IMR-90 (cell line): Measurements from ENCODE around the gene CAPS. TPM values are rescaled to one million over a fixed set of nuclear protein-coding genes. Genes with fewer than 3 reads are reported as not detected.

ENCODE experiments used
- ATAC-seq: fragments of 200-7000 bp; cut with Tn5 transposase; 2 replicates; pipeline ENCODE4 v1.9.1; 2020; ENCODE audit warnings: low read depth, mild to moderate bottlenecking, moderate library complexity
- BruUV-seq: library from RNA; stranded (reverse); fragments of 400-500 nt; replicated peaks from 2 replicates; lab custom pipeline; 2021; lab: Mats Ljungman, UMichigan
- CTCF ChIA-PET: fragments of 300-600 bp; formaldehyde crosslinking; extraction: SDS; loops from one replicate; lab custom pipeline; 2021; ENCODE audit warnings: antibody characterized with exemption; lab: Yijun Ruan, JAX
- POLR2A ChIA-PET: fragments of 300-600 bp; sonication (Branson Sonifier 250); formaldehyde crosslinking; loops from one replicate; lab custom pipeline; 2022; ENCODE audit warnings: antibody characterized with exemption; ENCODE audit not compliant: unreplicated experiment; lab: Charles Lee
- DNase-seq: peaks from one replicate; pipeline ENCODE4 v3.0.0; 2013
- H2AFZ ChIP-seq: replicated peaks from 2 replicates; pipeline ENCODE3; 2013; ENCODE audit warnings: low read length, mild to moderate bottlenecking; ENCODE audit not compliant: poor library complexity
- H2AK5ac ChIP-seq: 2 replicates; pipeline ENCODE4 v1.6.1; 2013; ENCODE audit warnings: low read depth, low read length, inconsistent platforms
- H2AK9ac ChIP-seq: replicated peaks from 2 replicates; pipeline ENCODE3; 2013; ENCODE audit warnings: mild to moderate bottlenecking, low read depth, low read length, moderate library complexity; ENCODE audit not compliant: poor library complexity
- H2BK120ac ChIP-seq: 2 replicates; pipeline ENCODE4 v1.6.1; 2013; ENCODE audit warnings: low read depth, low read length, inconsistent platforms
- H2BK15ac ChIP-seq: 3 replicates; pipeline ENCODE4 v1.6.1; 2013; ENCODE audit warnings: low read depth, low read length, inconsistent platforms
- H2BK20ac ChIP-seq: 2 replicates; pipeline ENCODE4 v1.6.1; 2013; ENCODE audit warnings: low read depth, mild to moderate bottlenecking, inconsistent platforms, low read length, moderate library complexity
- H2BK5ac ChIP-seq: 2 replicates; pipeline ENCODE4 v1.6.1; 2013; ENCODE audit warnings: mild to moderate bottlenecking, low read depth, low read length, inconsistent platforms; ENCODE audit not compliant: poor library complexity, severe bottlenecking
- H3K14ac ChIP-seq: replicated peaks from 2 replicates; pipeline ENCODE4 v1.6.1; 2013; ENCODE audit warnings: low read depth, low read length, inconsistent platforms
- H3K18ac ChIP-seq: 2 replicates; pipeline ENCODE4 v1.6.1; 2013; ENCODE audit warnings: low read depth, low read length, control low read depth
- H3K23ac ChIP-seq: 2 replicates; pipeline ENCODE4 v1.6.1; 2013; ENCODE audit warnings: low read depth, low read length, inconsistent platforms
- H3K27ac ChIP-seq: 2 replicates; pipeline ENCODE4 v1.5.1; 2013; ENCODE audit warnings: mild to moderate bottlenecking, control low read depth, low read length; ENCODE audit not compliant: insufficient read depth
- H3K27me3 ChIP-seq: 2 replicates; pipeline ENCODE4 v1.6.1; 2013; ENCODE audit warnings: low read length; ENCODE audit not compliant: control insufficient read depth, insufficient read depth
- H3K36me3 ChIP-seq: 2 replicates; pipeline ENCODE4 v1.6.1; 2013; ENCODE audit warnings: low read length, mixed read lengths; ENCODE audit not compliant: control insufficient read depth, insufficient read depth
- H3K4ac ChIP-seq: 2 replicates; pipeline ENCODE4 v1.6.1; 2013; ENCODE audit warnings: low read depth, low read length, inconsistent platforms
- H3K4me1 ChIP-seq: 2 replicates; pipeline ENCODE4 v1.6.1; 2013; ENCODE audit warnings: low read length, mixed read lengths; ENCODE audit not compliant: control insufficient read depth, insufficient read depth
- H3K4me2 ChIP-seq: 2 replicates; pipeline ENCODE4 v1.6.1; 2013; ENCODE audit warnings: low read depth, mild to moderate bottlenecking, control low read depth, low read length, moderate library complexity
- H3K4me3 ChIP-seq: 2 replicates; pipeline ENCODE4 v1.5.1; 2013; ENCODE audit warnings: low read depth, mild to moderate bottlenecking, control low read depth, low read length, moderate library complexity; ENCODE audit not compliant: insufficient read depth
- H3K56ac ChIP-seq: 2 replicates; pipeline ENCODE4 v1.6.1; 2013; ENCODE audit warnings: low read length, inconsistent platforms; ENCODE audit not compliant: insufficient read depth; ENCODE audit errors: extremely low read depth
- H3K79me1 ChIP-seq, 2 experiments: 2 replicates each; pipeline ENCODE4 v1.6.1; 2013; ENCODE audit warnings: low read length in 2 of 2, inconsistent platforms in 1 of 2, low read depth in 1 of 2
- H3K9ac ChIP-seq: 2 replicates; pipeline ENCODE4 v1.6.1; 2013; ENCODE audit warnings: low read depth, low read length, control low read depth
- H3K9me1 ChIP-seq: 2 replicates; pipeline ENCODE4 v1.6.1; 2013; ENCODE audit warnings: low read length, inconsistent platforms; ENCODE audit not compliant: insufficient read depth
- H3K9me3 ChIP-seq: 2 replicates; pipeline ENCODE4 v1.6.1; 2013; ENCODE audit warnings: low read length; ENCODE audit not compliant: control insufficient read depth, insufficient read depth
- H4K20me1 ChIP-seq: 2 replicates; pipeline ENCODE4 v1.6.1; 2013; ENCODE audit warnings: low read length, inconsistent platforms; ENCODE audit not compliant: insufficient read depth
- H4K5ac ChIP-seq: 2 replicates; pipeline ENCODE4 v1.6.1; 2013; ENCODE audit warnings: mild to moderate bottlenecking, low read depth, low read length, control low read depth
- H4K8ac ChIP-seq, 2 experiments: 2 replicates each; pipeline ENCODE4 v1.6.1; 2013; ENCODE audit warnings: low read depth in 2 of 2, low read length in 2 of 2, control low read depth in 1 of 2, inconsistent platforms in 1 of 2
- H4K91ac ChIP-seq: 2 replicates; pipeline ENCODE4 v1.6.1; 2013; ENCODE audit warnings: low read depth, low read length, inconsistent platforms; ENCODE audit not compliant: insufficient read depth
- BHLHE40 ChIP-seq: fragments of 150-350 bp; IDR thresholded peaks from 2 replicates; pipeline ENCODE4 v1.6.1; 2016; ENCODE audit warnings: mild to moderate bottlenecking, low read depth, low read length
- CEBPB ChIP-seq: IDR thresholded peaks from 2 replicates; pipeline ENCODE4 v1.6.1; 2012; ENCODE audit warnings: low read depth, low read length, improper control_type of control experiment
- CHD1 ChIP-seq: IDR thresholded peaks from 2 replicates; pipeline ENCODE4 v1.6.1; 2012; ENCODE audit warnings: low read depth, low read length, improper control_type of control experiment
- CTCF ChIP-seq: conservative IDR thresholded peaks from 2 replicates; pipeline ENCODE4 v1.5.1; 2012; ENCODE audit warnings: mild to moderate bottlenecking, low read depth, low read length, improper control_type of control experiment
- ELK1 ChIP-seq: fragments of 150-350 bp; IDR thresholded peaks from 2 replicates; pipeline ENCODE4 v1.6.1; 2016; ENCODE audit warnings: low read depth, mild to moderate bottlenecking, low read length, moderate library complexity, borderline replicate concordance
- FOS ChIP-seq: fragments of 150-350 bp; IDR thresholded peaks from 2 replicates; pipeline ENCODE4 v1.6.1; 2016; ENCODE audit warnings: low read depth, low read length
- MAFK ChIP-seq: IDR thresholded peaks from 2 replicates; pipeline ENCODE4 v1.6.1; 2012; ENCODE audit warnings: low read depth, low read length, improper control_type of control experiment
- MAZ ChIP-seq: IDR thresholded peaks from 2 replicates; pipeline ENCODE4 v1.6.1; 2012; ENCODE audit warnings: low read depth, mild to moderate bottlenecking, low read length, improper control_type of control experiment, moderate library complexity, borderline replicate concordance
- MXI1 ChIP-seq: IDR thresholded peaks from 2 replicates; pipeline ENCODE4 v1.6.1; 2012; ENCODE audit warnings: low read depth, mild to moderate bottlenecking, low read length, moderate library complexity, borderline replicate concordance
- NFE2L2 ChIP-seq: fragments of 150-350 bp; IDR thresholded peaks from 2 replicates; pipeline ENCODE4 v1.6.1; 2016; ENCODE audit warnings: low read depth, mild to moderate bottlenecking, low read length
- RAD21 ChIP-seq: IDR thresholded peaks from 2 replicates; pipeline ENCODE4 v1.6.1; 2012; ENCODE audit warnings: low read length, improper control_type of control experiment
- RCOR1 ChIP-seq: IDR thresholded peaks from 2 replicates; pipeline ENCODE4 v1.6.1; 2012; ENCODE audit warnings: mild to moderate bottlenecking, low read length, improper control_type of control experiment; ENCODE audit not compliant: insufficient replicate concordance
- RFX5 ChIP-seq: IDR thresholded peaks from 2 replicates; pipeline ENCODE4 v1.8.0; 2012; ENCODE audit warnings: low read depth, mild to moderate bottlenecking, low read length, moderate library complexity
- SMC3 ChIP-seq: fragments of 150-350 bp; IDR thresholded peaks from 2 replicates; pipeline ENCODE4 v1.6.1; 2016; ENCODE audit warnings: low read depth, mild to moderate bottlenecking, antibody characterized with exemption, low read length, moderate library complexity
- USF2 ChIP-seq: fragments of 150-350 bp; IDR thresholded peaks from 2 replicates; pipeline ENCODE4 v1.6.1; 2017; ENCODE audit warnings: mild to moderate bottlenecking, antibody characterized with exemption, low read length, low read depth
- WGBS, 2 experiments: methylation state at CpG; one replicate each; pipeline versions ENCODE4 v1.1.5 to v1.1.7; 2013; ENCODE audit warnings: missing lambda C conversion rate in 2 of 2; ENCODE audit not compliant: insufficient read length in 1 of 2; ENCODE audit errors: extremely low coverage in 2 of 2; 5-methylcytosine and 5-hydroxymethylcytosine counted together
- dilution Hi-C: fragments of 300-500 bp; cut with HindIII; formaldehyde crosslinking; loops from one replicate; pipeline ENCODE4 v1.14.3; 2018; ENCODE audit warnings: low sequenced_read_pairs; ENCODE audit not compliant: unreplicated experiment
- in situ Hi-C: fragments of 300-500 bp; cut with MboI; formaldehyde crosslinking; loops from 3 replicates; pipeline ENCODE4 v1.14.3; 2019; ENCODE audit warnings: low sequenced_read_pairs, inconsistent platforms, mixed read lengths
- intact Hi-C: fragments of 100-400 bp; cut with micrococcal nuclease; formaldehyde crosslinking; loops from 2 replicates; pipeline ENCODE4 v1.10.0; 2022
- polyA plus RNA-seq, 3 experiments: library from polyadenylated mRNA; depleted of rRNA; stranded (reverse); fragments of >200 nt; gene quantifications; 2 replicates each; pipeline ENCODE4 v1.2.3, GENCODE V29; 2012; ENCODE audit warnings: low replicate concordance in 1 of 3
- total RNA-seq: library from RNA; depleted of rRNA; stranded (reverse); fragments of >200 nt; gene quantifications from 2 replicates; pipeline ENCODE4 v1.2.3, GENCODE V29; 2012

Gene CAPS
- total and polyA plus RNA-seq, 2 of the 4 experiments (the other 2 are of a cell fraction) = 0.54 to 4.9 TPM

- Histone ChIP-seq H2AK9ac (no peak overlapping the region), H3K4me2 (no peak overlapping the region), H2AK5ac (peak overlapping the region; percentile 96), H3K9ac (no peak overlapping the region), H3K4me3 (no peak overlapping the region), H3K56ac (no peak overlapping the region), H2BK120ac (peak overlapping the region; percentile 91), H3K9me1 (peaks cover 5% of the 10 kb centered on the region; the same call in 1 of the 2 replicates), H3K23ac (no peak overlapping the region), H3K9me3 (no peaks in the 10 kb centered on the region), H3K27ac (no peak overlapping the region), H4K20me1 (no peaks in the 10 kb centered on the region), H4K8ac (peak overlapping the region in 1 of 2 experiments; percentile 80; a peak in 1 of 4 replicates), H3K18ac (peak overlapping the region; percentile 53; the same call in 1 of the 2 replicates), H2AFZ (peak overlapping the region; percentile 76), H4K5ac (no peak overlapping the region), H3K36me3 (no peaks in the 10 kb centered on the region), H4K91ac (peak overlapping the region; percentile 81), H3K79me1 (no peaks in the 10 kb centered on the region), H3K27me3 (peaks cover 4% of the 10 kb centered on the region), H3K14ac (peak overlapping the region; percentile 68; the same call in 1 of the 2 replicates), H3K4me1 (peaks cover 16% of the 10 kb centered on the region), H2BK20ac (peak overlapping the region; percentile 83), H2BK5ac (no peak overlapping the region), H3K4ac (peak overlapping the region; percentile 92), H2BK15ac (no peak overlapping the region)
- ChIA-PET CTCF (interaction anchor here (0.7 kb wide), 1 partner anchor 19 kb away, joined by 3 read pairs; no protein-coding TSS in a partner anchor), POLR2A (no interaction called here)
- intact Hi-C loops = no loop called here
- dilution Hi-C loops = no loop called here
- in situ Hi-C loops = no loop called here
- TF ChIP-seq RFX5 = no peak
- TF ChIP-seq USF2 = no peak
- no peak for TF ChIP-seq CEBPB
- no peak for TF ChIP-seq CTCF
- no peak for TF ChIP-seq MAZ
- no peak for TF ChIP-seq RAD21
- no peak for TF ChIP-seq FOS
- TF ChIP-seq RCOR1 = no peak
- no peak for TF ChIP-seq SMC3
- no peak for TF ChIP-seq BHLHE40
- no peak for TF ChIP-seq CHD1
- no peak for TF ChIP-seq MXI1
- TF ChIP-seq MAFK = no peak
- no peak for TF ChIP-seq ELK1
- TF ChIP-seq NFE2L2 = no peak
- DNase-seq (no peak), ATAC-seq (no peak; the same call in 1 of the 2 replicates)
- no TSS peak for BruUV-seq
- WGBS, 2 experiments = no CpG with 5 or more reads among the region's 6 CpGs
Measured at GRCh38 chr19:5880196-5880595, 33.9 kb upstream of the CAPS start.
